Fibroblast of lung (primary cell): ENCODE data around the gene DPYD. TPM values are rescaled to one million over a fixed set of nuclear protein-coding genes. Genes with fewer than 3 reads are reported as not detected.

Experiments used
- DNase-seq, 2 donors: peaks; one replicate each; pipeline versions ENCODE4 v3.0.0 to v3.0.0-alpha.2; 2010; ENCODE audit warnings: low read depth in 2 of 2
- H2AFZ ChIP-seq: 2 replicates; pipeline ENCODE4 v1.5.1; 2012; ENCODE audit warnings: low read length, control low read depth, inconsistent platforms
- H3K27ac ChIP-seq: 2 replicates; pipeline ENCODE4 v1.5.1; 2011; ENCODE audit warnings: low read length, control low read depth; ENCODE audit not compliant: insufficient read depth
- H3K27me3 ChIP-seq: 2 replicates; pipeline ENCODE4 v1.5.1; 2011; ENCODE audit warnings: mild to moderate bottlenecking, low read length; ENCODE audit not compliant: control insufficient read depth, insufficient read depth
- H3K36me3 ChIP-seq: 2 replicates; pipeline ENCODE4 v1.5.1; 2011; ENCODE audit warnings: low read length; ENCODE audit not compliant: control insufficient read depth, insufficient read depth
- H3K4me1 ChIP-seq: 2 replicates; pipeline ENCODE4 v1.5.1; 2011; ENCODE audit warnings: low read length; ENCODE audit not compliant: control insufficient read depth, insufficient read depth; ENCODE audit errors: extremely low read depth
- H3K4me2 ChIP-seq: 2 replicates; pipeline ENCODE4 v1.5.1; 2011; ENCODE audit warnings: low read length, control low read depth; ENCODE audit not compliant: insufficient read depth; ENCODE audit errors: extremely low read depth
- H3K4me3 ChIP-seq, 4 experiments: fragments of 200-600 bp in 1 of 4; sonication (generic) in 1 of 4; replicated peaks in 1 of 4; 2 replicates each; pipeline ENCODE4 v1.5.1; 2011 to 2016; ENCODE audit warnings: low read length in 4 of 4, low read depth in 3 of 4, mild to moderate bottlenecking in 3 of 4, control low read depth in 2 of 4, inconsistent platforms in 1 of 4, mixed read lengths in 1 of 4; ENCODE audit not compliant: insufficient read depth in 1 of 4; ENCODE audit errors: control extremely low read depth in 1 of 4
- H3K79me2 ChIP-seq: 2 replicates; pipeline ENCODE4 v1.5.1; 2012; ENCODE audit warnings: mild to moderate bottlenecking, low read length, inconsistent platforms; ENCODE audit not compliant: control insufficient read depth, insufficient read depth
- H3K9ac ChIP-seq: 2 replicates; pipeline ENCODE4 v1.5.1; 2011; ENCODE audit warnings: mild to moderate bottlenecking, low read length, control low read depth; ENCODE audit not compliant: insufficient read depth
- H3K9me3 ChIP-seq: 2 replicates; pipeline ENCODE4 v1.5.1; 2012; ENCODE audit warnings: low read depth, low read length; ENCODE audit not compliant: control insufficient read depth, insufficient read depth
- H4K20me1 ChIP-seq: 2 replicates; pipeline ENCODE4 v1.5.1; 2011; ENCODE audit warnings: low read length; ENCODE audit not compliant: control insufficient read depth, insufficient read depth; ENCODE audit errors: extremely low read depth
- EZH2 ChIP-seq: IDR thresholded peaks from 2 replicates; pipeline ENCODE4 v1.5.1; 2012; ENCODE audit warnings: low read length, control low read depth, mild to moderate bottlenecking; ENCODE audit errors: missing control alignments
- polyA plus RNA-seq, 2 donors: library from polyadenylated mRNA; depleted of rRNA in 1 of 2; stranded (reverse) in 1 of 2; unstranded in 1 of 2; fragments of >200 nt; gene quantifications; 2 replicates each; pipeline ENCODE4 v1.2.1, GENCODE V29; 2011 to 2012; ENCODE audit warnings: missing spikeins in 1 of 2
- total RNA-seq: library from RNA; depleted of rRNA; stranded (reverse); fragments of >200 nt; gene quantifications from 2 replicates; pipeline ENCODE4 v1.2.1, GENCODE V29; 2014
- TF ChIP-seq, protein P1 (sequence below), 2 donors: IDR thresholded peaks in 1 of 2; conservative IDR thresholded peaks in 1 of 2; 1 replicate in 1 of 2; 2 replicates in 1 of 2; pipeline ENCODE4 v1.5.1; 2011 to 2012; ENCODE audit warnings: low read length in 2 of 2, control low read depth in 1 of 2, inconsistent platforms in 1 of 2, low read depth in 1 of 2, mild to moderate bottlenecking in 1 of 2

Gene DPYD
- total and polyA plus RNA-seq, 2 donors (not counting 1 experiment from before 2014, with no cell fraction given), result 32.0 to 63.1 TPM

DNA sequence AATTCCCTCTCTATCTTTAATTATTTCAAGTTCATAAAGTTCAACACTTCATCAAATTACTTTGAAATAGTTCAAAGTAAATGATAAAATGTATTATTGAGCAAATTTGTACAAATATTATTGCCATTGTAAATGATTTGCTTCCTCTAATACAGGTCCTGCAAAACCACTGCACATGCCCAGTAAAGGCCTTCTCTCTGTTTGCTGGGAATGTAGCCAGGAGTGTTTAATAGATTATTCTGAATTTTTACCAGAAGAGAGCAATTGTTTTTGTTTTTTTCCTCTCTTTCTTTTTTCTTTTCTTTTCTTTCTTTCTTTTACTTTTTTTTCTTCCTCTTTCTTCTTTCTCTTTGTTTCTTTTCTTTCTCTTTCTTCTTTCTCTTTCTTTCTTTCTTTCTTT, 713.0 kb downstream of the DPYD start:
- H2AFZ ChIP-seq, result no peak overlapping the region
- no peaks in the 10 kb centered on the region for H3K9me3 ChIP-seq
- no peak overlapping the region for H3K27ac ChIP-seq
- no peaks in the 10 kb centered on the region for H3K36me3 ChIP-seq
- no peaks in the 10 kb centered on the region for H3K27me3 ChIP-seq
- no peak overlapping the region for H3K4me2 ChIP-seq
- no peak overlapping the region for H3K9ac ChIP-seq
- H3K4me1 ChIP-seq, result peaks cover 3% of the 10 kb centered on the region
- no peaks in the 10 kb centered on the region for H4K20me1 ChIP-seq
- DNase-seq, result peak in 1 of 2 donors; percentile 23
- TF ChIP-seq, protein P1, sequence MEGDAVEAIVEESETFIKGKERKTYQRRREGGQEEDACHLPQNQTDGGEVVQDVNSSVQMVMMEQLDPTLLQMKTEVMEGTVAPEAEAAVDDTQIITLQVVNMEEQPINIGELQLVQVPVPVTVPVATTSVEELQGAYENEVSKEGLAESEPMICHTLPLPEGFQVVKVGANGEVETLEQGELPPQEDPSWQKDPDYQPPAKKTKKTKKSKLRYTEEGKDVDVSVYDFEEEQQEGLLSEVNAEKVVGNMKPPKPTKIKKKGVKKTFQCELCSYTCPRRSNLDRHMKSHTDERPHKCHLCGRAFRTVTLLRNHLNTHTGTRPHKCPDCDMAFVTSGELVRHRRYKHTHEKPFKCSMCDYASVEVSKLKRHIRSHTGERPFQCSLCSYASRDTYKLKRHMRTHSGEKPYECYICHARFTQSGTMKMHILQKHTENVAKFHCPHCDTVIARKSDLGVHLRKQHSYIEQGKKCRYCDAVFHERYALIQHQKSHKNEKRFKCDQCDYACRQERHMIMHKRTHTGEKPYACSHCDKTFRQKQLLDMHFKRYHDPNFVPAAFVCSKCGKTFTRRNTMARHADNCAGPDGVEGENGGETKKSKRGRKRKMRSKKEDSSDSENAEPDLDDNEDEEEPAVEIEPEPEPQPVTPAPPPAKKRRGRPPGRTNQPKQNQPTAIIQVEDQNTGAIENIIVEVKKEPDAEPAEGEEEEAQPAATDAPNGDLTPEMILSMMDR (conservative IDR thresholded peaks at IDR 0.05 in 1 of 2, IDR thresholded peaks at IDR 0.05 in 1 of 2; ENCODE audit: low read depth in 1 of 2, low read length in 2 of 2), result no peak
- no peaks in the 10 kb centered on the region for H3K79me2 ChIP-seq
- H3K4me3 ChIP-seq, result no peak overlapping the region

GRCh38 chr1:97204468-97204867, 716.4 kb downstream of the DPYD start:
- H3K27ac ChIP-seq, result no peak overlapping the region
- H3K4me2 ChIP-seq, result no peak overlapping the region
- peak in 1 of 2 donors; percentile 73 for DNase-seq

GRCh38 chr1:97202481-97203380, 718.1 kb downstream of the DPYD start:
- Histone ChIP-seq H3K4me1 (peaks cover 3% of the 10 kb centered on the region), H3K79me2 (no peaks in the 10 kb centered on the region), H3K4me2 (no peak overlapping the region), H3K27ac (no peak overlapping the region), H3K4me3 (no peak overlapping the region), H4K20me1 (no peaks in the 10 kb centered on the region), H3K9ac (no peak overlapping the region), H2AFZ (no peak overlapping the region), H3K36me3 (no peaks in the 10 kb centered on the region), H3K27me3 (no peaks in the 10 kb centered on the region), H3K9me3 (no peaks in the 10 kb centered on the region)
- TF ChIP-seq, protein P1 (conservative IDR thresholded peaks at IDR 0.05 in 1 of 2, IDR thresholded peaks at IDR 0.05 in 1 of 2; ENCODE audit: low read depth in 1 of 2, low read length in 2 of 2), result no peak
- TF ChIP-seq EZH2, result no peak
- DNase-seq, result no peak

More at GRCh38 chr1:97204468-97204867, 716.4 kb downstream of the DPYD start:
- Histone ChIP-seq H2AFZ (no peak overlapping the region), H4K20me1 (no peaks in the 10 kb centered on the region), H3K27me3 (no peaks in the 10 kb centered on the region), H3K4me3 (no peak overlapping the region), H3K36me3 (no peaks in the 10 kb centered on the region), H3K79me2 (no peaks in the 10 kb centered on the region), H3K4me1 (peaks cover 3% of the 10 kb centered on the region), H3K9me3 (no peaks in the 10 kb centered on the region), H3K9ac (no peak overlapping the region)
- TF ChIP-seq, protein P1 (conservative IDR thresholded peaks at IDR 0.05 in 1 of 2, IDR thresholded peaks at IDR 0.05 in 1 of 2; ENCODE audit: low read depth in 1 of 2, low read length in 2 of 2), result no peak
- no peak for TF ChIP-seq EZH2
